Measurements from ENCODE around the gene MMP8.
A peak's percentile ranks its signal among the peaks of the same experiment; 100 is the strongest.
"Not testable (repeated sequence)": the region's sequence is repeated elsewhere in the genome, so short reads cannot be mapped to it uniquely, and the experiment has no call there.

The MMP8 gene, protein sequence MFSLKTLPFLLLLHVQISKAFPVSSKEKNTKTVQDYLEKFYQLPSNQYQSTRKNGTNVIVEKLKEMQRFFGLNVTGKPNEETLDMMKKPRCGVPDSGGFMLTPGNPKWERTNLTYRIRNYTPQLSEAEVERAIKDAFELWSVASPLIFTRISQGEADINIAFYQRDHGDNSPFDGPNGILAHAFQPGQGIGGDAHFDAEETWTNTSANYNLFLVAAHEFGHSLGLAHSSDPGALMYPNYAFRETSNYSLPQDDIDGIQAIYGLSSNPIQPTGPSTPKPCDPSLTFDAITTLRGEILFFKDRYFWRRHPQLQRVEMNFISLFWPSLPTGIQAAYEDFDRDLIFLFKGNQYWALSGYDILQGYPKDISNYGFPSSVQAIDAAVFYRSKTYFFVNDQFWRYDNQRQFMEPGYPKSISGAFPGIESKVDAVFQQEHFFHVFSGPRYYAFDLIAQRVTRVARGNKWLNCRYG

DNA sequence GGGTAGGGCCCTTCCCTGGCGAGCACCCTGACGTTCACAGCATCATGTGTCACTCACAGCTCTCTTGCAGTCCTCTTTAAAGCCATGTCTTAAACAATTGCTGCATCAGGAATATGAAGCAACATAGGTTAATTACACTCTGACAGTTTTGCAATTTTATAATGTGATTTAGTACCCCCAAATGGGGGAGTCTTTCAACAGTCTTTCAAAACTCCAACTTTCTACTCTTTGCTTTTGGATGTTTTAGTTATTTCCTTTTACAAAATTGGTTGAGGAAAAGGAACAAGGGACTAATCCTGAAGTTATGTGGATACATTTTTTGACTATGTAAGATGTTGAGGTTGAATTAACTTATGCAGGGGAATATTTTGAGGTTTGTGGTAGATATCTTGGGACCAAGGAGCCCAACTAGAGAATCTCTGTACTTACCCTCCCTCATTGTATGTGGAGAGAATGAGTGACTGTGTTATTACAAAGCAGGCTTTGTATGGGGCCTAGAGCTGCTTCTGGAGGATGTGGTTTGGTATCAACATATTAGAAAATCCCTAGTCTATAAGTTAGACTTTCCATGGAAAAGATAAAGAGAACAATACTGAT is at the start of gene MMP8:
MMP8 (minus strand) TSS at position 51 of the 597 bp plus-strand sequence. CDS start 99 bp downstream, outside the sequence.
- DNase-seq: no peak

DNA sequence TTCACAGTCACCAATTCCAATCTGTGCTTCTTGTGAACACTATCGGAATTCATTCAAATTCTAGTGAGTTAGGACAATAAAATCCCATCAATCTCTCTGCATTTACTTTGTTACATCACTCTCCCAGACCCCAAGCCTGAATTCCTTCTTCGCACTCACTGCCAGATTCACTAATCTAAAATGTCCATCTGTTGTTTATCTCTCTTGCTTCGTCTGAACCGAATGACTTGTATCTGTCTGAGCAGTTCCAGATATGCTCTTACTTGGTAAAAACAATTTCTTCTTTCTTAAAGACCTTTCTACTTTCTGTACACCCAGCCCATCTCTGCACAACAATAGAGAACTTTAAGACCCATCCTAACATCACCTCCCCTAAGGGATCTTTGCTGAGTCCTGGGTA is 48.6 kb upstream of the MMP8 start:
- DNase-seq: no peak

DNA sequence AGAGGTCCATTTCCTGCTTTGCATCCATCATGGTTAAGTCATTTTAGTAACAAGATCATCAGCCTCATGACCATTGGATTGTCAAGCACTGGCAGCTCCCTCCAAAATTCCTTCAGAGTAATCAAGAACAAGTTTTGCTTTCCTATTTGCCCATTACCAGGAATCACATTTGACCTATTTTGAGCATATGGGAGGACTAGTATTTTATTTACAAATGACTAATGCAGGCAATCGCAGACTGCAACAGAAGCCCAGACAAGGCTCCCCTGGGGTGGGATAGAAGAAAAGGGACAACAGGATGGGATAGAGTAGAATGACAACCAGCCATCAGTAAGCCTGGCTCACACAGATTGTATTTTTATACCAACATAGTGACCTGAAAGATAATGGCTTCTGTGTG is 46.6 kb upstream of the MMP8 start:
- no peak for DNase-seq

DNA sequence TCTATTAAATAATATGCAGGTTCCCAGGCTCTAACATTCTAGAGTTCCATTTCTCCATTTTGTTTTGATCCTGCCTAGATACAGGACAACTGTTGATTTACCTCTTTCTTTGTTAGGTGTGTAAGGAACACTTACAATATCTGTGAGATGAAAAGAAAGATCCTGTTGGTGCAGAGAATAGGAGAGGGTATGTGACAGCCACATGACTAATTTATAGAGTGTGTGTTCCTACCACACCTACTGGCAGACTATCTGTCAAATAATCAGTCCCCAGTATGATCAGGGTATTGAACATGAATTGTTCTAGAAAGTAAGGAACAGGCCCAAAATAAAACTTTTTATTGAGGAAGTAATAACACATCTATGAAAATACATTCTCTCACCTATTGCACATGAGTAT is 45.4 kb upstream of the MMP8 start:
- DNase-seq: no peak

DNA sequence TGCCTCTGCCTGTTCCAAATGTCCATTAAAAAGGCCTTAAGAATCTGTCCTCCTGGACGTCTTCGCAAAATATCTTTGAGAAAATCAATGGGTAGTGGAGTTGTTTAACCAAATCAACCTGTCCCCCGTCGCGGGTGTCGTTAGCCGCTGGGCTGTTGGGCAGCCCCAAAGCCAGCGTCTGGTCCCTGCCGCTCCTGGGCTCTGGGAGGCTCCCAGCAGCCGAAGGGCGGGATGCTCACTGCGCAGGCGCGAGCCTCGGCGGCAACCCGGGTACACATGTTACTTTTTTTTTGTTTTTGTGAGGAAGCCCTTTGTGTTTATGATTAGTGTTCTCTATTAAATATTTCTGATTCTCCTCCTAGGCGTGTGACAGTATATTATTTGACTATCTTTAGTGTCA is 43.0 kb upstream of the MMP8 start:
- no peak for DNase-seq

DNA sequence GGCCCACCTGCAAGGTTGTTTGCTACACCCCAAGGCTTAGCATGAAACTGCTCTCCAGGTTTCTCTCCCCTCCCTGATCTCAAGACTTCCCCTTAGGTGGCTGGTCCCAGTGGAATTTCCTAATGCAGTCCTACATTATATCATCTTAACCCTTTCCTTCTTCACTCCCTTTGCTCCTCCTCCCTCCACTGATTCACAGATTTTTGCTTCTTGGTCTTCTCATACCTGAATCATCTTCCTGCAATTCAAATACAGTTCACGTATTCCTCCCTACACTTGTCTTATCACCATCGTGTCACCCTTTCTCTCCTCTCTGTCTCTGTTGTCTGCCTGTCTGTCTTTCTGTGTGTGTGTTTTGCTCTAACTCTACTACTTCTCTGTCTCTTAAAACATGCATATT is 38.7 kb upstream of the MMP8 start:
- no peak for DNase-seq

DNA sequence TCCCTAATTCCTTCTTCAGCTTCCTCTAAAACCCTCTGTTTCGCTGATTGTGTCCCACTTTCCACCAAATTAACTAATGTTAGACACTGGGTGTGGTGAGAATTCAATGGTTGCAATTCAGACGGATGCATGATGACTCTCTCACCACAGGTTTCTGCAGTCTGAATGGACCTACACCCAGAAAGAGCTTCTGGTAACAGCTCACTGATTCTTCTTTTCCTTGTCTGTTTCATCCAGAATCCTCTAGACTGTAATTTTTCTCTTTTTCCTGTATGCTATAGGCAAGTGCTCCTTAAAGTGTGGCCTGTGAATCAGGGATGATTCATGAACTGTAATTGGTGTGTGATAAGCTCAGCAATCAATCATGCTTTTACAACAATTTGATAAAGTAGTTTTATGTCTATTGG is 37.6 kb upstream of the MMP8 start:
- no peak for DNase-seq

DNA sequence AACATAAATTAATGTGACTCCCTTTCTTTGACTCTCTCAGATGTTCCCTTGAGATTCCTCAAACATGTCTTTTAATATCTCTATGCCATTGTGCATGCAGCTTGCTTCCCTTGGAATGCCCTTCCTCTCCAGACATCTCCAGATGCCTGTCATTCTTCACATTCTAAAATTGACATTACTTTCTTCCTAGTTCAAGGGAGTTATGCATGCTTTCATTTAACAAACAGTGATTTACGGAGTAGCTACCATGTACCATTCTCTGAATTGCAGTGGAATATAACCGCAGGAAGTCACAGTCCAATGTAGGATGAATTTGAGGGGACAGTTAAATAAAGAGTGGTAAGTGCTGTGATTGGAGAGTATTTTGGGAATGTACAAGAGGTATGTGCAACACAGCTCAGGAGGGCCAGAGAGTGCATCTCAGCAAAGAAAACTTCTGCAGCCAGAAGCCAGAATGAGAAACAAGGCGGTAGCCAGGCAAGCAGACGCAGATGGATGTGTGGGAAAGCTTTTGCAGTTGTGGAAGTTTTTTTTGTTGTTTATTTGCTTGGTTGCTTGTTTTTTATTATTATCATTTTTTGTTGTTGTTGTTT is 37.0 kb upstream of the MMP8 start:
- no peak for DNase-seq

DNA sequence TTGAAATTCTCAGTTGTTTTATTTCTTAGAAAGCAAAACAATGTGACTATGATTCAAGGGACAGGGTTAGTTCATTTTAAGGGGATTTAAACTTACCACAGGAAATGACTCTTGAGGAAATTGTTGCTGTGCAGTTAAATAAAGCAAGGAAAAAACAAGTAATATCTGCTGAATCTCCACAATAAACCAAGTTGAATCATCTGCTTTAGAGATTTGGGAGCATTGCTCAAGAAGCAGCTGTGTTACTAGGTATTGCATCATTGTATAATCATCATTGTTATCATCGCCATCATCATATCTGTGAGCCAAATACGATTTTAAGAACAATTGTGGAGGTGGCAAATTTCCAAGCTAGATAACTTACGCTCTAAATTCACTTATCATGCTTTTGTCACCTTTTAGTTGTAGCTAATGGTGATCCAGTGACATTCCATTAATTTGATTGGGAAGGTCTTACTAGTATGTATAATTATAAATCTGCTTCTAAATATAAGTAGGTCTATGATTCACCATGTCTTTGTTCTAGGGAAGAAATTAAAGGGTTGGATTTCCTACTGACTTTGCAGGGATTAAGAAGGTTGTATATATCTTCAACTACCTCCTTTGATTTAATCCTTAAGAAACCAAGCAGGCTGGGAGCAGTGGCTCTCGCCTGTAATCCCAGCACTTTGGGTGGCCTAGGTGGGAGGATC is 35.7 kb upstream of the MMP8 start:
- no peak for DNase-seq

DNA sequence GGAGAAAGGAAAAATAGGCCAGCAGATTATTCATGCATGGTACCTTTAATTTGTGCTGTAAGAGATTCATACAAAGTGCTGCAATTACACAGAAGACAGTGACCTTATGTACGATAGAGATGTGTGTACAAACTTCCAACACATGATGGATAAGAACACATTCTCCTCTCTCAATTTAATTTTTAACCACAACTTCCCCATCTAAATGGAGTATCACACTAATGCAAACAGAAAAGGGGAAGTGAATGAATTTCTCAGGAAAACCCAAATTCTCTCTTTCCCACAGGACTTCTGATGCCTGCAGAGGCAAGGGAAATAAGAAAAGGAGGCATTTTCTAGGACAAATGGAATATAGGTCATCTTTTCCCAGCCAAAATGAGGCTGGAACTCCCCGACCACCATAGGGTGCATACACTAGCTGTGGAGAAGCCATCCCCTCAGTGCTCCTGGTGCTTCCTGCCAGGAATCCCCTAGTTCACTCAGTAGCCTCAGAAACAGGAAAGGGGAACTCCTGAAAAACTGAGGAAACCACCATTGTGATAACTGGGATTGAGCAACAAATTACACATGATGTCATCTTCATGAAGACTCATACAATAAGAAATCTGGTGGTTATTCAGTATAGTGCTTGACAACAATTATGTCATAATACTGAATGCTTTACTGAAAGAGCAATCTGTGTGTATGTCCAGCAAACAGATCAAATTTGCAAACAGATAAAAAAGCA is 33.2 kb upstream of the MMP8 start:
- DNase-seq: no peak

DNA sequence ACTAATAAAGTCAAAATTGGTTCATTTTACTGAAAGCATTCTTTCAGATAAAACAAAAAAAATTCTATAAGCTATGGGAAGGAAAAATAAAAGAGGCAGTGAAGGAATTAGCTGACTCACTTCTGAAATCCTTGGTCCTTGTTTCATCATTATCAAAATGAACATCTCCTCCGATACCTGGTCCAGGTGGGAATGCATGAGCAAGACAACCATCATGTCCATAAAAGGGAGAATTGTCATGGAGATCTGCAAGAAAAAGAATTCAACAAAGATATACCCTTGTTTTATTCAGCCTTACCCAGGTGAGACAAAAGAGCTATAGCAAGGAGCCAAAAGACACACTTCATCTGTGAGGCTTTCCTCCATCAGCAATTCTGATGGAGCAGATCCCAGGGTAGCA is 28.5 kb upstream of the MMP8 start:
- DNase-seq: no peak

DNA sequence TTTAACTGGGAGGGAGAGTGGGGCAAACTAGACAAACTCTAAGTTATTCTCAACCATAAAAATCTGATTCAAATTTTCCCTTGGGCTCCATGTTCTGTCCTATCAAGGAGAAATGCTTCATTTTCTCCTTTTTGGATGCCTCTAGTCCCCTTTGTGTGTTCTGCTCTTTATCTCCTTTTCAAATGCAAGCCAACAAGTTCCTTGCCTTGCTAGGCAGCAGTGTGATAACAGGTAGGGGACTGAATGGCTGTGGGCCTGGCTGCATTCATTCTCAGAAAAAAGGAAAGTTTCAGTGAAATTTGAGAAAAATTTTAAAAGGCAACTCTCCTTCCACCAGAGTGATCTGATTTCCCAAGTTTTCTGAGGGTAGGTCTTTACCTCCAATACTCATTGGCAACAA is 26.9 kb upstream of the MMP8 start:
- DNase-seq: no peak

DNA sequence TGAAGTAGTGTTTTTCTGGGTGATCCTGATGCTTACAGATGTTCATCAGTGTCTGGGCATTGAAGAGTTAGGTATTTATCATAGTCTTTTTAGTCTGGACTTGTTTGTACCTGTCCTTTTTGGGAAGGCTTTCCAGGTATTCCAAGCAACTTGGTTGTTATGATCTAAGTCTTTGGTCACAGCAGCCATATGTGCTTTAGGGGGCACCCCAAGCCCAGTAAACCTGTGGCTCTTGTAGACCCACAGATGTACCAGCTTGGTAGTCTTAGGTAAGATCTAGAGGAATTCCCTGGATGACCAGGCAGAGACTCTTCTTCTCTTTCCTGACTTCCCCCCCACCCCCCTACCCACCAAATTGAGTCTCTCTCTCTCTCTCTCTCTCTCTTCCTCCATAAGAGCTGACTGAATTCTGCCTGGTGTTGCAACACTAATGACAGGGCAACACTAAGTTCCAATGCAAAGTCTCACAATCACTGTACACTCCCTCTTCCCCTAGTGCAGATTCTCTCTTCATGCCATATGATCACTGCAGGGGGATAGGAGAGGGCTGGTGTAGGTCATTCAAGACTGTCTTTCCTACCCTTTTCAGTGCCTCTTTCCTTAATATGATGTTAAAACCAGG is 24.5 kb upstream of the MMP8 start:
- no peak for DNase-seq

DNA sequence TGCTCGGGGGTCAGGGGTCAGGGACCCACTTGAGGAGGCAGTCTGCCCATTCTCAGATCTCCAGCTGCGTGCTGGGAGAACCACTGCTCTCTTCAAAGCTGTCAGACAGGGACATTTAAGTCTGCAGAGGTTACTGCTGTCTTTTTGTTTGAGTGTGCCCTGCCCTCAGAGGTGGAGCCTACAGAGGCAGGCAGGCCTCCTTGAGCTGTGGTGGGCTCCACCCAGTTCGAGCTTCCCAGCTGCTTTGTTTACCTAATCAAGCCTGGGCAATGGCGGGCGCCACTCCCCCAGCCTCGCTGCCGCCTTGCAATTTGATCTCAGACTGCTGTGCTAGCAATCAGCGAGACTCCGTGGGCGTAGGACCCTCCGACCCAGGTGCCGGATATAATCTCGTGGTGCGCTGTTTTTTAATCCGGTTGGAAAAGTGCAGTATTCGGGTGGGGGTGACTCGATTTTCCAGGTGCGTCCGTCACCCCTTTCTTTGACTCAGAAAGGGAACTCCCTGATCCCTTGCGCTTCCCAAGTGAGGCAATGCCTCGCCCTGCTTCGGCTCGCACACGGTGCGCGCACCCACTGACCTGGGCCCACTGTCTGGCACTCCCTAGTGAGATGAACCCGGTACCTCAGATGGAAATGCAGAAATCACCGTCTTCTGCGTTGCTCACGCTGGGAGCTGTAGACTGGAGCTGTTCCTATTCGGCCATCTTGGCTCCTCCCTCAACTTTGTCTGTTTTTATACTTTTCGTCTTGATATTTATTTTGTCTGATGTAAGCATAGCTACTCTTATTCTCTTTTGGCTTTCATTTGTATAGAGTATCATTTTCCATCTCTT is 22.2 kb upstream of the MMP8 start:
- not testable (repeated sequence) for DNase-seq

DNA sequence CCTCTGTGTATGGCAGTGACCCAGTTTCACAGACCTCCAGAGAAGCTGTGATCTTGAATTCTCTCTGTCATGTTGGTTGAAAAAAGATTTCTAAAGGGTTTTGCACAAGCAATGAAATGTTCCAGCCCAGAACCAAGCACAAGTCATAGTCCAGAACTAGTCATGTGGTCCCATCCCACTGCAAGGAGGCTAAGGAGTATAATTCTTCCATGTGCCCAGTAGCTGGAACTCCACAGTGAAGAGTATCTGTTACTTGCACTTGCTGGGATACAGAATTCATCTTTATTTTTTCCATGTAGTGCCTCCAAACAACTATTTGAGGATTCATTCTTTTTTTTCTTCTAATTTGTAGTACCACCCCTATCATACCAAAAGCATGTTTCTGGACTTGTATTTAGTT is 9.9 kb upstream of the MMP8 start:
- no peak for DNase-seq

DNA sequence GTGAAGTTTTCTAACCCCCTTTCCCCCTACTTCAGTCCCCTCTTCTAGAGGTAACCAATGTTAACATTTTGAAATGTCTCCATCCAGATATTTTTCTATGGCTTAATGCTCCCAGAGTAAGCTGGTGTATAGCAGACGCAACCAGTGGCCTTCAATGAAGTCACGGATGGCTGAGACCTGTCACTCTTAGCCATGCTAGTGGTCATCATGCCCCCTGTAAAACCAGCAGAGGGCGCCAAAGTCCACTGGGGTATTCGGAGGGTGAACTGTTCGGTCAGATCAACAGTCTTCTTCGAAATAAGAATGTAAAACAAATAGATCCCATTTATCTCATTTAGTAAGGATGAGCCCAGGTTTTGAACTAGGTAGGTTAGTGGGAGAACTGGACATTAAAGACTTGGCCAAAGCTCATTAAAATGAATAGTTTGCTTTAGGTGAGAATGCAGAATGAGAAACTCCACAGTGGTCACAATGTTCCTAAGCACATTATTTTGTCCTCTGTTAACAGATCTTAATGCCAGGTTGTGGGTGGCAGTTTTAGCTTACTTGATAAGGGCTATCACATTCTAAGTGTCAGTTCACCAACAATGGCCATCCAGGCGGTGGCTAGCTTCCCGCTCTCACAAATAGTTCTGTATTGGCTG is 8.6 kb upstream of the MMP8 start:
- peak; percentile 71 for DNase-seq

DNA sequence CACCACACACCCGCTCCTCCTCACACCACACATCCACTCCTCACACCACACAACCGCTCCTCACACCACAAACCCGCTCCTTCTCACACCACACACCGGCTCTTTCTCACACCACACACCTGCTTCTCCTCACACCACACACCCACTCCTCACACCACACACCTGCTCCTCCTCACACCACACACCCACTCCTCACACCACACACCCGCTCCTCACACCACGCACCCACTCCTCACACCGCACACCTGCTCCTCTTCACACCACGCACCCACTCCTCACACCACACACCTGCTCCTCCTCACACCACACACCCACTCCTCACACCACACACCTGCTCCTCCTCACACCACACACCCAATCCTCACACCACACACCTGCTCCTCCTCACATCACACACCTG is 6.2 kb upstream of the MMP8 start:
- DNase-seq: not testable (repeated sequence)

DNA sequence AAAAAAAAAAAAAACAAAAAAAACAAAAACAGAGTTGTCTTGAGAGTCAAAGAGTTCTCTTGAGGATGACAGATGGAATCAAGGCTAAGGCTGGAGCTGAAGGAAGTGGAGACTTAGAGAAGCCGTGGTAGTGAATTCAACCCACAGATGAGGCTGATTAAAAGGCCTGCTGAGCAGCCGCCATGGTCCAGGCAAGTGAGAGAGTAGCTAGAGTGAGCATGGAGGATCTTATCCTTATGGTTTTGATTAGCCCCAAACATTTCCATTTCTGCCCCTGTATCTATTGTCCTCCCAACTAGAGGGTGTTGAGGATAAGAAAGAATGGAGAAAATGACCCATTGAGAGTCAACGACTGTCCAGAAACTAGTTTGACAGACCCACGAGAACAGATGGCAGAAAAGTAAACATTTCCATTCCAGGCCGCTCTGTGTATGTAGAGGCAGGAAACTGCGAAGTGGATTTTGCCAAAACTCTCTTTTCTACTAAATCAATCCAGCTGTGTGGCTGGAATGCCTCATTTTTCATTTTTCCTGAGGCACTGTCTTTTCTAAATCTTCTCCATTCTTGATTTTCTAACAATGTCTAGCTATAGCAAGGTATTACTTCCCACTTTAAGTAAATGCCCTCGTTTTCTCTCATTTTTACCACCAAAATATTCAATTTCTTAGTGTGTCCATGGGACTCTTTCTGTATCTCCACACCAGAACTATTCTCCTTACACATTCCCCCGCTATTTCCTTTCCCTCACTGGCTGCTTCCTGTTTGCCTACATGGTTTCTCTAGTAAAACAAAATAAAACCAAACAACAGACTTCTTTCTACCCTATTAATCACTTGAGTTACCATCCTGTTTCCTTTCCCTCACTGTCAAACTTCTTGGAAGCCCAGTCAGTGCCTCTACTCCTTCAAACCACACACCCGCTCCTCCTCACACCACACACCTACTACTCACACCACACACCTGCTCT is 5.4 kb upstream of the MMP8 start:
- DNase-seq: no peak

DNA sequence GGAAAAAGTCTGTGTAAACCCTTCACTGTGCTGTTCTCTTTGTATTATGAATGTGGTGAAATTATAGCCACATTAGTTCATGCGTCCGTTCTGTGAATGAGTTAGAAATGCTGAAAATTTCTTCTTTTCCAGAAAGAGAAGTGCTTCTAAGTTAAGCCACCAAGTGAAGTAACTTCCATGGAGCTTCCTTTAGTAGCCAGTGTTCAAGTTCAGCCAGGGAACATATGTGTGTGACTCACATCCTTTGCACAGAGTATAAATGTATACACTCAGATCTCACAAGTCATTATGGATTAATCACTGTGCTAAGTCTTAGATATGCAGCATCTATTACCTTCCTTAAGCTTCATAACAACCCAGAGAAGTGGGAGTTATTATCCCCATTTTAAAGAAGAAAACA is 3.1 kb upstream of the MMP8 start:
- DNase-seq: no peak

DNA sequence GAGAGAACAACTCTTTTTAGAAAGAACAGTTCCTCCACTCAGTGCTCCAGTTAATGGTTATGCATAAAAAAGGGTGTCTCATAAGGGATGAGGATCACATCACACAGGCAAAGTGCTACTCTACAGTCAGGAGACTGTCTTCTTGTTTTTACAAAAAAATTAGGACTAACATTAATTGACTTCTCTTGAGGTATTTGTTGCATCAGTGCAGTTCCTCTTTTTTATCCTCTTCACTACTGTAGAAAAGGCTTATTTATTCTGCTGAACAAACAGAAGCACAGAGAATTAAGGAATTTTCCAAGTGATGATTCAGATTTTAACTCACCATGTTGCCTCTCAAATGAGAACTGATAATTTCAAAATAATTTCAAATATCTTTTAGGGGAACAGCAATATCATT is 1.9 kb downstream of the MMP8 start:
- DNase-seq: no peak

Measured in RPMI8226 (cell line).